HG03097 (cell line): Measurements from ENCODE around the gene LUM.

Experiments
- ATAC-seq: cut with Tn5 transposase; IDR thresholded peaks from one replicate; pipeline ENCODE4 v1.9.1; 2021; ENCODE audit not compliant: unreplicated experiment, low FRiP score

Gene LUM

DNA sequence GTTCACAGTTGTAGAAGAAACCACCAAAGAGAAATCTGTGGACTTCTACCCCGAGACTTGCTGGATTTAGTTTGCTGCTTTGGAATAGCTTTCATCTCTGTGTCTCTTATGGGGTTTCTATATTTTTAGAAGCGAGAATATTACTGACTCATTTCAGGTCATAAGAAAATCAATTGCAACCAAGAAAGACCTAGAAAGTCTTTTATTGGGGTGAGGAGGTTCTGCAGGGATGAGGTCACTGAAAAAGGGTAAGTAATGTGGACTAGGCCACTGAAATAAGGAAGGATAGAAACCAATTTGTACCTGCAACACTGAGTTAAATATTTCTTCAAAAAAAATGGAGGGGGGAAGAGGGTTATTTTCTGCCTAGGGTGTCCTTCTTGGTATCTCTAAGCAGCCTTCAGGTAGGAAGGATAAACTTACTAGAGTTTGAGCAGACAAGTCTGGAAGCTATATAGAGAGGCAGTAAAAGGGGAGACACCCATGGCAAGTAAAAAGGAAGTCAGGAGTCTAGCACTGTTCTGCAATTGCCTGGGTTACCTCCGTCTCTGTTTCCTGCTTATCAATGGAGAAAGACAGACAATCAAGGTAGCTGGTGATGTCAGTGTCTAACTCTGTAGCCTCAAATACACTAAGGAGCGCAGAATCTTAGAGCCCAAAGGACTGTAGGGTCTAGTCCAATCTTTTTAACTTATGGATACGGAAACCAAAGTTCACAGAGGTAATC lies 33.9 kb downstream of the LUM start:
- ATAC-seq, result no peak

DNA sequence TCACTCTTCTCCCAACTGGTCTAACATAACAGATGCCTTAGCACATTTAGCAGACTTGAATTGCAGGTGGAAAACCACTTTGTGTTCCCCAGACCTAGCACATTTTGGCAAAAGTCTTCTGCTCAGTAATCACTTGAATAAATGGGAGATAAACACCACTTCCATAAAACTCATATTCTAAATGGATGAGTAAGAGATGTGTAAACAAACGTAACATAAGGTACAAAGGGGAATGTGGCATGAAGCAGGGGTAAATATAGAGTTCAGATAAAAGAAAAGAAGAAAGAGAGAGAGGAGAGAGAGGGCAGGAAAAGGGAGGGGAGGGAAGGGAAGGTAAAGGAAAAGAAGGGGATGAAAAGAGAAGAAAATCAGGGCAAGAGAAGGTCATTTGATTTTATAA lies 36.4 kb downstream of the LUM start:
- no peak for ATAC-seq

DNA sequence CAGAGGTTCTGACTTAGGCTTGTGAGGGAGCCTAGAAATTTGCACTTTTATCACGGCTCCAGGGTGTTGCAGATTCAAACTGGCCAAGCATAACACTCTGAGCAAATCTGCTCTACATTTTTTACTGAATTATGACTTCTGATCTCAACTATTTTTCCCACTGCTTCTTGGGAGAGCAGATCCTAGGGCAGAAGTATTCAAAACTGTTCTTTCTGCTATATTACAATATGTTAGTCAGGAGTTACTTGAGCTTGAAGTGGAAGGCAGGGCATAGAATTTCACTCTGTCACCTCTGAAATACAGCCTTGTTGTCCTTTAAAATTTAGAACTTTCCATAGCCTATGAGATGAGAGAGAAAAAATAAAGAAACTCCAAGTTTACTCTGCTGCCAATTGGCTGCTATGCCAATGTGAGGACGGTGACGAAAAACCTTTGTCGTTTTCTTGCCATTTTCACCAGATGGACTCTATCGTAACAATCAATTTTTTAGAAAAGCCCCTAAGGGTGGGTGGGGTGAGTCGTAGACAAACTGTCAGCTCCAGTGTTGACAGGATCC lies 37.1 kb downstream of the LUM start:
- ATAC-seq, result no peak

DNA sequence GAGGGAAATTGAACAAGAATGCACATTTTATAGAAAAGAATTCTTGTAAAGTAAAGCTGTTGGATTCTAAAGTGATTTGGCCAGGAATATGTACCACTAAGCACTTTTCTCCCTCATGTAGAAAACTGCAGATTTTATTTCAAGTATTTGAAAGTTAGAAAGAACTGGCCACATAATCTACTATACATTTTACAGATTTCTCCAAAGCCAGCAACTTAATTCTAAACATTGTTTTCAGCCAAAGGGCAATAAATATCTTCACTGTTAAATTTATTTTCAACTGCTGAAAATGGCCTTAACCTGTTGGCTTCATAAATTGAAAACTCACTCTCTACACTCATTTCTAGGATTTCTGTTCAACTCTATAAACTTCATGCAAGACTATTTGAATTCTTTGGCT lies 37.9 kb downstream of the LUM start:
- ATAC-seq, result no peak

DNA sequence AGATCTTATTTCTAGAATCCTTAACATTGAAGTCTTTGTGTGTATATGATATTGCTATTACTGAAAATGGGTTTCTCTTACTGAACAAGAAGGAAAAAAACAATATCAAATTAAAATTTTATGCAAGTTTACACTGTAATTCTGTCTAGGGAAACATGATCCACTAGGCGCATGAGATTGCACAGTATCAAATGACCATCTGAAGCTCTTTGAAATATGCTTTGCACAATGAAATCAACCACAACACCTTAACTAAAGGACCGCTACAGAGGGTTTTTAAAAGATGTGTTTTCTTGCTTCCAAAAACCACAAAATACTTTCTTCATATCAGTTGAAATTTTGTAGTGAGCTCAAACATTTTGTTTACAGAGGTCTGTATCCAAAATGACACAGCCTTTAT lies 38.4 kb downstream of the LUM start:
- ATAC-seq, result no peak

DNA sequence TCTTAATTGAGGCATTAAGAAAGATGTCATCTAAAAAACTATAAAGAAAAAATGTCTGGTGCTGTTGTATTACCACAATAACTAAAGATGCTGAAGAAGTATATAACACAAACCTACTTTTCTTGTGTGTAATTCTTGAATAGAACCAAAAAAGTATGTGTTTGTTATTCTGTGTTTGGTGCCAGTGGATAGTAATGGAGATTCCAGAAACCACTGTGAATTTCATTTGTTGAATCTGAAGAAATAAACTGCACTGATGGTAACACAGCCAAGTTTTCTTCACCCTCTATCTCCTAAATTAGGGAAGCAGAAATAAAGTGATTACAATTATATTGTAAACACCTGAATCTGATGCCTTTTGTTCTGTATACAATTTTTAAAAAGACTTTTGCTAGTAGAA lies 40.4 kb downstream of the LUM start:
- no peak for ATAC-seq

DNA sequence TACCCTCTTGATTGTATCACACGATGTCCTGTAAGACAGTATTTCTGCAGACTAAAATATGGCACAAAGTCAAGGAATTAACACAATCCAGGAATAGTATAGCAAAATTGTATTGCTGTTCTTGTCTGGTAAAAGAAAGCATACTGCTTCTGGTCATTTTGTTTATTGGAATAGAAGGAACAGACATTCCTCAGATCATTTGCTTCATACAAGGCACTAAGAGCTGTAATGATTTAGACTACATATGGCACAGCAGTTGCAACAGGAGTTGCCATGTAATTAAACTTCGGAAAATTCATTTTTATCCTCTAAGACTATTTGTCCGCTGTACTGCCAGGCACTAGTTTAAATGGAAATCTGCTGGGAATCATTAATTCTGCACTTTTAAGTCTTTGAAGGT lies 45.9 kb downstream of the LUM start:
- ATAC-seq, result no peak

DNA sequence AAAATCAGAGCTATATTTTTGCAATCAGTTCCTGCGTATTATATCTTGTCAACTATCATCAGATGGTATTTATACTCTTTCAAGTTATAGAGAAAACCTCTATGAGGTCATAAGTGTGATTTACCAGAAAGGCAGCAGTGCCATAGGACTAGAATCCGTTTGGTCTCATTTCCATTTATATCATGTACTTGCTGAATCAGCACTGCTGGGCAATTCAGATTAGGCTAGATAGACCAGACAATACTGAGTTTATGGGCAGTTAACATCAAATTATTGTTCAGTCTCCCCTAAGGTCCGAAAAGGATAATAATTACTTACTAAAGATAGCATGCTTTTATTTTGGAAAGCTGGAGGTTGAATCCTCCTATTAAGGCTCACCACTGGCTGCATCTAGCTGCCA lies 46.7 kb downstream of the LUM start:
- ATAC-seq, result no peak

DNA sequence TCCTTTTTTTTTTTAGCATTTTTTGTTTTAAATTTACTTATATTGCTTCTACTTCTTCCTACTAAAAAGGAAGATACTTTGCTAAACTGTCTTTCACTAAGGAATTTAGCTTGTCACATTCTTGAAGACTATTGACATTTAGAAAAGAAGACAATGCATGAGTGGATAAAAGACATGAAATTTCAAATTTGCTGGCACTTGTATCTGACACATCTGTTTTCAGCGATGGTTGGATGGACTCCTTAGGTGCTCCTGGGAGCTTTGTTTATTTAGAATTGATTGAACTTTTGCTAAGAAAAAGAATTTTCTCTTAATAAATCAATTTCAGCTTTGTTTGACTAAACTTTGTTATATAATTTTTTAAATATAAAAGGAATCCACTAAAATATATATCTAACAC lies 50.2 kb downstream of the LUM start:
- no peak for ATAC-seq

DNA sequence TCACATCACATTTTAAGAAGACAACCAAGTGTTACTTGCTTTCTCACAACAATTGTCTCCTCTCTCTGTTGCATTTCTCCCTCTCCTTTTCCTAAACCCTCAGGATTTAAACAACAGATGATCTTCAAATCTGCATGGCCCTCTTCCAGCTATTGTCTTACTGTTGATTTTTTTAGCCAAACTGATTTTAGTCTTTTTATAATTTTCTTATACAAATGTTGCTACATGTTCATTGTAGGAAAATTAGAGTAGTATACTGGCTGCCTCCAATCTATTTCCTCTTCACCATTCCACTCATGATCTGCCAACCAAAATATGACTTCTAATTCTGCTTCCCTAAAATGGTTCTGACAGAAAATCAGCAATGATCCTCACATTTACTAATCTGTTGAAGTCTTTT lies 52.1 kb downstream of the LUM start:
- ATAC-seq, result no peak

DNA sequence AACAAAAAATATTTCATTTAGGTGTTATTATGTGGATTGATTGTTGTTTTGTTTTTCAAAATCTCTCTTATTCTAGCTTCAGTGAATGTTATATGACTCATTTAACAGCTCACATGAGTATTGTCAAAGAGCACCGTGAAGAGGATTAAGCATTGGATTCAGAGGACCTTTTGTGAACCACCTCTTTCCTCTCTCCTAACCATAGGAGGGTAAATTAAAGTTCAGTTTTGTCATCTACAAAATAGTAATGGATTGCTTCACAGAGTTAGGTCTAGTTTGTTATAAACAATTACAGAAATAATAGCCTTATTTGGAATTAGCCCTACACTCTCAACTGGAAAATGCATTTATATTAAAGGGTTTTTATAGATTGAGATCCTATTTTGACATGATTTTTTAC lies 52.5 kb downstream of the LUM start:
- ATAC-seq, result no peak

DNA sequence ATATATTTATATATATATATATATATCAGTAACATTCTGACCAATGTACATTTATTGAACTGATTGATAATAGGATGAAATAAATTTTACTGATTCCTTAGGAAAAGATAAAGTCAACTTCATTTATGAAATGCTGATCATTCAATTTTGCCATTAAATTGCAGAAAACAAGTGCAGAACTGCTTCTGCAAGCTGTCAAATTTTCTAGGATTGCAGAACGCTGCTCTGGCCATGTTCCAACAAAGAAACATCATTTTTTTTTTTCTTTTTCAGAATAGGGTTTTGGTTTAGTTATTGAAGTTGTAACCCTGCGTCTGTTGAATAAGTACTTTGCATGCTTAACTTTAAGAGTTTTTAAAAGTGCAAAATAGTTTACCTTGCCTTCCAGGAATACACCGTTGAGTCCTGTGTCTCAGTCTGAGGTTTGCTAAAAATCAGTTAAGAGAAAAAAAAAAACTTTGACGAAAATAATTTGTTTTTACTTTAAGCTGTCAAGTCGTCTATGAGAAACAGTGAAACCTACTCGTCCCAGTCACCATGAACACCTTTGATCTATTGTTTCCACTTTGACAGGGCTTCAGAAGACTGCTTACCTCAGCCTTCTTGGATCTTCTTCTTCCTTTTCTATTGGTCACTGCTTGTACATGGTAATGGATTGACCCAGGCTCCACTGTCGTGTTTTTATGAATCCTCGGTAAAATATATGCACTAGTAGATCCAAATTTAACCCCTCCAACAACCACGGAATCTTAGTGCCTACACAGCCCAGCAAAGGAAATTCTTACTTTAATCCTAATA lies 53.7 kb downstream of the LUM start, which contains the start of gene KERA:
KERA (minus strand) TSS at position 657 of the 798 bp plus-strand sequence. CDS start 1,743 bp downstream, outside the sequence.
- no peak for ATAC-seq

DNA sequence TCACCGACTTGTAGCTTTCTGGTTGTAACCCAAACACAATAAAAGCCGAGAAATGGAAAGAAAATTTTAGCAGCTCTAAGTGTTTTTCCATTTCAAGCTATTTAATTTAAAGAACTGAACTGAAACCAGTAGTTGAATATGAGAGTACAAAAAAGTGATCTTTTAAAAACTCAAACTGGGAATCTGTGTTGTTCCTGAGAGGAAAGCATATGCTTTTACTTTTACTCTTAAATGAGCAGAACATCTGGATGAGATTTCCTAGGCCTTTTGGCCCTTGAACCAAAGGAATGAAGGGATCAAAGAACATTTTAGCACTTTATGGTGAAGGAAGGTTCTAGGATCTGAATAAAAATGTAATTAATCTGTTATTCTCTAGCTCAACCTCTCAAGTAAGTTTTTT lies 54.8 kb downstream of the LUM start:
- ATAC-seq, result no peak

DNA sequence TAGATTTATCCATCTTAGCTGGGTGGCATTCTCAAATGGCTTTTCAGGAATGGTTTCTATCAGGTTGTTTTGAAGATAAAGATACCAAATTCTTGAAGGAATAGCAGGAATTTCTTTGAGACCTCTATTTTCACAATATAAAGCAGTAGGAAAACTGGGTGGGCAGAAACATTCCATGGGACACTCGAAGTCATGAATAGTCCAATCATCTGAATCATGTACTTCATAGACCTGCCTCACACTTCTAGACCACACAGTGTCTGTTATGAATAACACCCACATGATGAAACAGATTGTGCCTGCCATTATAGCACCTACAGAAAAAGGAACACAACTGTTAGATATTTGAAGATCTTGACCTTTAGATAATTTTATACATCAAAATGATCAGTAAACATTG lies 55.3 kb downstream of the LUM start:
- no peak for ATAC-seq

DNA sequence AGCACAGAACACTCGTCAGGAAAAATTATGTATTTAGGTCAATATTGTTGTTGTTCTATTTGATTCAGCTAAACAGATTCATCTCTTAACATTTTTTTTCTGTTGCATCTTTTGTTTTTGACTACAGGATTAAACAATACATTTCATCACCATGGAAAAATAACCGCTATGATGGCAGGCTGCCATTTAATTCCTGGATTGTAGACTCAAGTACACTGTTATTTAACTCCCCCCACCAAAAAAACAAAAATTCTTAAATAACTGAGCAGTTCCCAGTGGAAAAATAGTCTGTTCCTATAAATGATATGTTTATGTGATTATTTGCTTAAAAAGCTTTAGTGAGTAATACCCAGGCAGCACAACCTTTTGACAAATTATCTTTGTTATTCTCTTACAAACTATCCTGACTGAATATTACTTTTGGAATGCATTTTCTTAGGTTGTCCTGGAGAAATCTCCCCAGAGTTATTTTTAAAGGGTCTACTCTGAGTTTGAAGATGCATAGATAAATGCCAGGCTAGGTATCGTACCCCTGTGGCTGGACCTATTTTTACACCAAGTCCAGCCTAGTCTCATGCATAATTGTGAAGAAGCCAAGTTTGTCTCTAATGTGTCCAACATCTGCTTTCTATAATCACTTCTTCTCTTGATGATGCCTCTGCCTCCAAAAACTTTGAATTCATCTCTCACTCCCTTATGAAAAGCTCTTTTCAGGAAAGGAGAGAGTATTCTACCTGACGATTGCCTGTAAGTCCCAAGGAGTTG lies 57.2 kb downstream of the LUM start:
- no peak for ATAC-seq
